SU-DHL-6 (cell line): ENCODE results near the gene NDUFS7.

ENCODE experiments used
- CTCF ChIP-seq: fragments of 200-600 bp; sonication (generic); IDR thresholded peaks from one replicate; pipeline ENCODE4 v1.5.1; 2017; ENCODE audit warnings: antibody characterized with exemption, mild to moderate bottlenecking, low read length, moderate library complexity; ENCODE audit not compliant: insufficient read depth, poor library complexity, severe bottlenecking
- EZH2phosphoT487 ChIP-seq: fragments of 200-600 bp; sonication (generic), shearing (Covaris generic); conservative IDR thresholded peaks from 2 replicates; pipeline ENCODE4 v1.6.1; 2018; ENCODE audit warnings: mild to moderate bottlenecking, antibody characterized with exemption, low read length, moderate library complexity, mixed read lengths

- TF ChIP-seq CTCF, result no peak
- no peak for TF ChIP-seq EZH2phosphoT487
Observed at GRCh38 chr19:1364070-1364704, 19.5 kb upstream of the NDUFS7 start.
